ENCODE measurements around the gene RBFA.

DNA sequence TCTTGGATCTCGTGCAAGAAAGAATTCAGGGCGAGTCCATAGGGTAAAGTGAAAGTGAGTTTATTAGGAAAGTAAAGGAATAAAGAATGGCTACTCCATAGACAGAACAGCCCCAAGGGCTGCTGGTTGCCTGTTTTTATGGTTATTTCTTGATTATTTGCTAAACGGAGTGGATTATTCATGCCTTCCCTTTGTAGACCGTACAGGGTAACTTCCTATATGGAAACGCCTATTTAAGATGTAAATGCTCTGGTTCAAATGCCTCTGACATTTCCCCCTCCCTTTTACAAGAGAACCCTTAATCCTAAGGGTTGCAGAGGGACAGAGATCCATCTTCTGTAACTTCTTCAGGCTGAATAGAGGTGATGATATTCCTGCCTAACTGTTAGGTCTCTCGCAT, 25.7 kb downstream of the RBFA start:
- TF ChIP-seq, protein P1, sequence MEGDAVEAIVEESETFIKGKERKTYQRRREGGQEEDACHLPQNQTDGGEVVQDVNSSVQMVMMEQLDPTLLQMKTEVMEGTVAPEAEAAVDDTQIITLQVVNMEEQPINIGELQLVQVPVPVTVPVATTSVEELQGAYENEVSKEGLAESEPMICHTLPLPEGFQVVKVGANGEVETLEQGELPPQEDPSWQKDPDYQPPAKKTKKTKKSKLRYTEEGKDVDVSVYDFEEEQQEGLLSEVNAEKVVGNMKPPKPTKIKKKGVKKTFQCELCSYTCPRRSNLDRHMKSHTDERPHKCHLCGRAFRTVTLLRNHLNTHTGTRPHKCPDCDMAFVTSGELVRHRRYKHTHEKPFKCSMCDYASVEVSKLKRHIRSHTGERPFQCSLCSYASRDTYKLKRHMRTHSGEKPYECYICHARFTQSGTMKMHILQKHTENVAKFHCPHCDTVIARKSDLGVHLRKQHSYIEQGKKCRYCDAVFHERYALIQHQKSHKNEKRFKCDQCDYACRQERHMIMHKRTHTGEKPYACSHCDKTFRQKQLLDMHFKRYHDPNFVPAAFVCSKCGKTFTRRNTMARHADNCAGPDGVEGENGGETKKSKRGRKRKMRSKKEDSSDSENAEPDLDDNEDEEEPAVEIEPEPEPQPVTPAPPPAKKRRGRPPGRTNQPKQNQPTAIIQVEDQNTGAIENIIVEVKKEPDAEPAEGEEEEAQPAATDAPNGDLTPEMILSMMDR (IDR thresholded peaks at IDR 0.05): no peak
- no peak for TF ChIP-seq POLR2A (IDR thresholded peaks at IDR 0.05)
